Caki2 (cell line): ENCODE results near the gene NDOR1. TPM values are rescaled to one million over a fixed set of nuclear protein-coding genes. Genes with fewer than 3 reads are reported as not detected.

Source experiments
- DNase-seq: peaks from one replicate; pipeline ENCODE4 v3.0.0-alpha.2; 2015; ENCODE audit warnings: low read depth
- in situ Hi-C: cut with HindIII; loops from 2 replicates; pipeline ENCODE4 v1.10.0; 2016; ENCODE audit warnings: low sequenced_read_pairs, low pct_unique_long_range_greater_than_20kb, mixed read lengths
- total RNA-seq: library from RNA; depleted of rRNA; stranded (reverse); fragments of >200 nt; shearing (Covaris generic); gene quantifications from 2 replicates; pipeline ENCODE4 v1.2.3, GENCODE V29; 2014; ENCODE audit warnings: low replicate concordance; rRNA removed

The NDOR1 gene
- 8.1 and 8.3 TPM in 2 replicates for total RNA-seq

- peak; percentile 66 for DNase-seq
- in situ Hi-C loops, result no loop called here
Observed at GRCh38 chr9:137205126-137206069, at the start of gene NDOR1, which contains the start of gene TMEM203. TSS of gene NDOR1 (plus strand) at chr9:137205700. CDS start at chr9:137205778, 78 bp downstream. TSS of gene TMEM203 (minus strand) at chr9:137205648. CDS start at chr9:137205414, 234 bp downstream.

GRCh38 chr9:137156567-137157375 is 48.7 kb upstream of the NDOR1 start:
- no peak for DNase-seq
- in situ Hi-C loops, result no loop called here

GRCh38 chr9:137157618-137158415 is 47.7 kb upstream of the NDOR1 start:
- in situ Hi-C loops, result no loop called here
- DNase-seq, result no peak

DNA sequence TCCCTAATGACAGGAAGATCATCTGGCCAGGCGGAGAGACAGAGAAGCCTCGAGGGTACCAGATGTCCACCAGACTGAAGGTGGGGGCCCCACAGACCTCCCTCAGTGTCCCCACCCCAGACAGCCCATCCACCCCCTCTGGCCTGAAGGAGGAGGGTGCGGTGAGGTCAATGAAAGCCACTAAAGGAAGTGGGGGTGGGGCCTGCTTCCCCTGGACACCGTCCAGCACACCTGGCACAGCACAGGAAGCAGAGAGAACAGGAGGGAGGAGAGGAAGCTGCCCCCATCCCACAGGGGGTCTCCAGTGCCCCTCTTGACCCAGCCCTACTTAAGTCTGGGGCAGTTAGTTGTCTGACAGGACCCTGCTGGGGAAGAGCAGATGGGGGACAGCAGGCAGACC is 46.9 kb upstream of the NDOR1 start:
- in situ Hi-C loops, result no loop called here
- no peak for DNase-seq

GRCh38 chr9:137159105-137160053 is 46.1 kb upstream of the NDOR1 start:
- in situ Hi-C loops, result no loop called here
- no peak for DNase-seq

- no peak for DNase-seq
- in situ Hi-C loops, result no loop called here
Observed at GRCh38 chr9:137160054-137160425, 45.5 kb upstream of the NDOR1 start.

- no peak for DNase-seq
- in situ Hi-C loops, result no loop called here
Observed at GRCh38 chr9:137160716-137161557, 44.6 kb upstream of the NDOR1 start.

- DNase-seq, result no peak
- in situ Hi-C loops, result no loop called here
Observed at GRCh38 chr9:137161558-137162486, 43.7 kb upstream of the NDOR1 start.

GRCh38 chr9:137162505-137163364 is 42.8 kb upstream of the NDOR1 start:
- DNase-seq, result peak; percentile 51
- in situ Hi-C loops, result no loop called here

DNA sequence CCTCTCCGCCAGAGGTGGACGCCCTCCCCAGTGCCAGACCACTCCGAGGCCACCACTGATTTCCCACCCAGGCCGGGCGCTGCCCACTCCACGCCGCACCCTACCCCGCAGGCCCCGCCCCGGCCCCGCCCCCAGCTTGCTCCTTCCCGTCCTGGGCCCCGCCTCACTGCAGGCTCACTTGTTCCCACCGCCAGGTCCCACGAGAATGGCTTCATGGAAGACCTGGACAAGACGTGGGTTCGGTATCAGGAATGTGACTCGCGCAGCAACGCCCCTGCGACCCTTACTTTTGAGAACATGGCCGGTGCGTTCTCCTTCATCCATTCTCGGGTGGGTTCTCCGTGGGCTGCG is 42.2 kb upstream of the NDOR1 start:
- in situ Hi-C loops, result no loop called here
- DNase-seq, result no peak

GRCh38 chr9:137163805-137164204 is 41.7 kb upstream of the NDOR1 start:
- in situ Hi-C loops, result no loop called here
- no peak for DNase-seq

DNA sequence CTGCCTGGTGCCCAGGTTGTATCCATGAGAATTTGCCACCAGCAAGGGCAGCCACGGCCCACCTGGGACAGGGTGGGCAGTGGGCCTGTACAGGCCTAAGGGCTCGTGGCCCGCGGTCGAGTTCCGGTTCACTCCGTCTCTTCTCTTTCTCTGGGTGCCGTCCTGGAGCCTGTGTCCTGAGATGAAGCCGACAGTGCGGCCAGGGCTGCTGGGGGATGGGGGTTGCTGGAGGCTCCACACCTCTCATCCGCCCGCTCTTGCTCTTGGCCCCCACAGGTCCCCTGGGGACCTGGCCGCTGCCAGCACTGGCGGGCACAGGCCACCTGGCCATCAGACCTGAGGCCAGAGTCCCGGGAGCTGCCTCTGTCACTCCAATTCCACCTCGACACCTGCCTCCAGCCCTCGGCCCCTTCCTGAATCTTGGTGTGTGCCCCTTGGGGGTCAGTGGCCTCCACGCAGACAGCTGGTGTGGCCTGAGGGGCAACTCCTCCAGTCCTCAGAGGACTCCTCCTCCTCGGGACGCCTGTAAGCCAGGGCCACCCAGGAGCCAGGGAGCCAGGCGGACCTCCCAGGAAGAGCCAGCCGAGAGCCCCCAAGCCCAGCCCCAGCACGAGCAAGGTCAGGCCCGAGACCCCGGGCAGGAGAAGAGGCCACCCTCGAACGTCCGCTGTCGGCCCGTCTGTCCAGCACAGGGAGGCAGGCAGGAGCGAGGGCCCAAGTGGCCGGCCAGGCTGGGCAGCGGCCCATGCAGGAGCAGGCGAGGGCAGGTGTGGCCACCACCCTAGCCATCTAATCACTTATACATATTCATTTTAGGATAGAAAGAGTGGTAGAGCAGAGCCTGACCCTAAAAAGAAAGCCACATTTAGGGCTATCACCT is 40.9 kb upstream of the NDOR1 start:
- in situ Hi-C loops, result no loop called here
- no peak for DNase-seq

- in situ Hi-C loops, result no loop called here
- DNase-seq, result no peak
Observed at GRCh38 chr9:137165250-137165836, 40.2 kb upstream of the NDOR1 start.
